OCI-LY3 (cell line): ENCODE measurements around the gene ADAP1.

Experiments
- H2AFZ ChIP-seq: fragments of 200-600, 300-600 bp; shearing (Covaris generic); 2 replicates; pipeline ENCODE4 v1.6.0; 2014; ENCODE audit warnings: antibody characterized with exemption, low read depth, low read length
- H3K27ac ChIP-seq: fragments of 200-600, 300-600 bp; sonication (generic); 2 replicates; pipeline ENCODE4 v1.5.1; 2014; ENCODE audit warnings: mild to moderate bottlenecking, low read length, moderate library complexity, mixed read lengths
- H3K27me3 ChIP-seq: fragments of 200-600, 300-600 bp; sonication (generic); 2 replicates; pipeline ENCODE4 v1.6.1; 2014; ENCODE audit warnings: low read depth, low read length, mixed read lengths
- H3K36me3 ChIP-seq: fragments of 200-600, 300-600 bp; sonication (generic); replicated peaks from 2 replicates; pipeline ENCODE3; 2014; ENCODE audit warnings: low read depth, low read length, mixed read lengths
- H3K4me1 ChIP-seq: fragments of 300-600, 200-600 bp; sonication (generic); 2 replicates; pipeline ENCODE4 v1.6.1; 2014; ENCODE audit warnings: low read length, mixed read lengths
- H3K4me2 ChIP-seq: fragments of 200-600, 300-600 bp; sonication (generic); 2 replicates; pipeline ENCODE4 v1.6.1; 2014; ENCODE audit warnings: low read length, mixed read lengths
- H3K4me3 ChIP-seq: fragments of 300-600, 200-600 bp; sonication (generic); 2 replicates; pipeline ENCODE4 v1.5.1; 2014; ENCODE audit warnings: antibody characterized with exemption, mild to moderate bottlenecking, low read length, moderate library complexity
- H3K79me2 ChIP-seq: fragments of 300-600, 200-600 bp; shearing (Covaris generic); 2 replicates; pipeline ENCODE4 v1.6.1; 2014; ENCODE audit warnings: mild to moderate bottlenecking, low read length, mixed read lengths
- H3K9ac ChIP-seq: fragments of 300-600, 200-600 bp; shearing (Covaris generic); 2 replicates; pipeline ENCODE4 v1.6.0; 2014; ENCODE audit warnings: mild to moderate bottlenecking, low read length, moderate library complexity
- H3K9me3 ChIP-seq: fragments of 200-600, 300-600 bp; shearing (Covaris generic); 2 replicates; pipeline ENCODE4 v1.6.1; 2014; ENCODE audit warnings: low read length, mixed read lengths; ENCODE audit not compliant: insufficient read depth
- H4K20me1 ChIP-seq: fragments of 200-600, 300-600 bp; sonication (generic); 2 replicates; pipeline ENCODE4 v1.6.1; 2016; ENCODE audit warnings: low read length, mixed read lengths; ENCODE audit not compliant: insufficient read depth
- EZH2phosphoT487 ChIP-seq: fragments of 200-600 bp; shearing (Covaris generic); IDR thresholded peaks from 2 replicates; pipeline ENCODE4 v1.6.1; 2018; ENCODE audit warnings: antibody characterized with exemption, mixed run types, low read depth
- TF ChIP-seq, protein P1 (sequence below): fragments of 200-600, 300-600 bp; sonication (generic); IDR thresholded peaks from 2 replicates; pipeline ENCODE4 v1.5.1; 2014; ENCODE audit warnings: antibody characterized with exemption, low read length, low read depth

ADAP1 gene

DNA sequence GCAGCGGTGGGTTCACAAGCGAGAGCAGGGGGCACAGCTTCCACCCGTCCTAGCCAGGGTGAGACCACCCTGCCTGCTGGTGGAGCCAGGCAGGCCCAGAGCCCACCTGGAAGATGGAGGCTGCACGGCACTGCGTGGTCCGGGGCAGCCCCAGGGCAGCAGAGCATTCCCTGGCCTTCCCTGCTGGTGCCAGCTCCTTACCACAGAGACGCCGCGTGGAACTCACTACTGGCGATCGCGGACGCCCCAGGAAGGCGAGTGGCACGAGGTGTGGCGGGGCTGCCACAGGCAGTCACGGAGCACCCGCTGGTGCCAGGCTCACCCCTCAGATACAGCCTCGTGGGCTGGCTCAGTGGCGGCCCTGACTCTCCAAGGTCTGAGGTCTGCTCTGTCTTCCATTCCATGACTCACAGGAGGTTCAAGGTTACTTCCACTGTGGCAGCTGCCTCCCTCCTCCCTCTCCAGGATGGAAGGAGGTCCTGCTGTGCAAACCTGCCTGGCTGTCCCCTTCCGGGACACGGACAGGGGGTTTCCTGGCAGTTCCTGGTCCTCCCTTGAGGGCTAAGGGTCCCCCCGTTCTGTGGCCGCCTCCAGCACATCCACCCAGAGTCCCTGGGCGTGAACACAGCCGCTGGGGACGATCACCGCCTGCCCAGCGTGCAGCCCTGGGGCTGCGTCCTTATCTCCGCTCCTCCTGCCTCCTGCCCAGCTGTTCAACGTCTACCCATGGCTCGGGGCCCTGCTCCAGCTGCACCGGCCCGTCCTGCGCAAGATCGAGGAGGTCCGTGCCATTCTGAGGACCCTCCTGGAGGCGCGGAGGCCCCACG, 31.6 kb upstream of the ADAP1 start:
- Histone ChIP-seq H3K79me2 (no peaks in the 10 kb centered on the region), H2AFZ (no peak overlapping the region), H3K4me2 (no peak overlapping the region), H3K9ac (no peak overlapping the region), H3K36me3 (no peaks in the 10 kb centered on the region), H3K9me3 (no peaks in the 10 kb centered on the region), H4K20me1 (no peaks in the 10 kb centered on the region), H3K4me1 (0 out of 2 replicates have a peak, but pooled peaks cover 2% of the 10 kb centered on the region), H3K27me3 (no peaks in the 10 kb centered on the region), H3K4me3 (no peak overlapping the region), H3K27ac (no peak overlapping the region)
- TF ChIP-seq EZH2phosphoT487: no peak
- TF ChIP-seq, protein P1, sequence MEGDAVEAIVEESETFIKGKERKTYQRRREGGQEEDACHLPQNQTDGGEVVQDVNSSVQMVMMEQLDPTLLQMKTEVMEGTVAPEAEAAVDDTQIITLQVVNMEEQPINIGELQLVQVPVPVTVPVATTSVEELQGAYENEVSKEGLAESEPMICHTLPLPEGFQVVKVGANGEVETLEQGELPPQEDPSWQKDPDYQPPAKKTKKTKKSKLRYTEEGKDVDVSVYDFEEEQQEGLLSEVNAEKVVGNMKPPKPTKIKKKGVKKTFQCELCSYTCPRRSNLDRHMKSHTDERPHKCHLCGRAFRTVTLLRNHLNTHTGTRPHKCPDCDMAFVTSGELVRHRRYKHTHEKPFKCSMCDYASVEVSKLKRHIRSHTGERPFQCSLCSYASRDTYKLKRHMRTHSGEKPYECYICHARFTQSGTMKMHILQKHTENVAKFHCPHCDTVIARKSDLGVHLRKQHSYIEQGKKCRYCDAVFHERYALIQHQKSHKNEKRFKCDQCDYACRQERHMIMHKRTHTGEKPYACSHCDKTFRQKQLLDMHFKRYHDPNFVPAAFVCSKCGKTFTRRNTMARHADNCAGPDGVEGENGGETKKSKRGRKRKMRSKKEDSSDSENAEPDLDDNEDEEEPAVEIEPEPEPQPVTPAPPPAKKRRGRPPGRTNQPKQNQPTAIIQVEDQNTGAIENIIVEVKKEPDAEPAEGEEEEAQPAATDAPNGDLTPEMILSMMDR: no peak

DNA sequence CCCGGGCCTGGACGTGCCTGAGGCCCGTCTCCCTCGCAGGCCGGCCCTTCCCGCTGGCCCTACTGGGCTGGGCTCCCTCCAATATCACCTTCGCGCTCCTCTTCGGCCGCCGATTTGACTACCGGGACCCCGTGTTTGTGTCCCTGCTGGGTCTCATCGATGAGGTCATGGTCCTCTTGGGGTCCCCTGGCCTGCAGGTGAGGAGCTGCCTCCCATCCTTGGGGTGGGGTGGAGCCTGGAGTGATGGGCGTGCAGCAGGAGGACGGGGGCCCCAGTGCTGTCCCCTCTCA, 30.6 kb upstream of the ADAP1 start:
- no peak overlapping the region for H2AFZ ChIP-seq
- H3K4me3 ChIP-seq: no peak overlapping the region
- H3K9ac ChIP-seq: no peak overlapping the region
- H3K9me3 ChIP-seq: no peaks in the 10 kb centered on the region
- TF ChIP-seq EZH2phosphoT487: no peak
- TF ChIP-seq, protein P1: no peak
- no peak overlapping the region for H3K27ac ChIP-seq
- no peaks in the 10 kb centered on the region for H3K27me3 ChIP-seq
- no peaks in the 10 kb centered on the region for H3K36me3 ChIP-seq
- no peaks in the 10 kb centered on the region for H3K79me2 ChIP-seq
- H3K4me2 ChIP-seq: no peak overlapping the region
- no peaks in the 10 kb centered on the region for H4K20me1 ChIP-seq
- 0 out of 2 replicates have a peak, but pooled peaks cover 2% of the 10 kb centered on the region for H3K4me1 ChIP-seq

DNA sequence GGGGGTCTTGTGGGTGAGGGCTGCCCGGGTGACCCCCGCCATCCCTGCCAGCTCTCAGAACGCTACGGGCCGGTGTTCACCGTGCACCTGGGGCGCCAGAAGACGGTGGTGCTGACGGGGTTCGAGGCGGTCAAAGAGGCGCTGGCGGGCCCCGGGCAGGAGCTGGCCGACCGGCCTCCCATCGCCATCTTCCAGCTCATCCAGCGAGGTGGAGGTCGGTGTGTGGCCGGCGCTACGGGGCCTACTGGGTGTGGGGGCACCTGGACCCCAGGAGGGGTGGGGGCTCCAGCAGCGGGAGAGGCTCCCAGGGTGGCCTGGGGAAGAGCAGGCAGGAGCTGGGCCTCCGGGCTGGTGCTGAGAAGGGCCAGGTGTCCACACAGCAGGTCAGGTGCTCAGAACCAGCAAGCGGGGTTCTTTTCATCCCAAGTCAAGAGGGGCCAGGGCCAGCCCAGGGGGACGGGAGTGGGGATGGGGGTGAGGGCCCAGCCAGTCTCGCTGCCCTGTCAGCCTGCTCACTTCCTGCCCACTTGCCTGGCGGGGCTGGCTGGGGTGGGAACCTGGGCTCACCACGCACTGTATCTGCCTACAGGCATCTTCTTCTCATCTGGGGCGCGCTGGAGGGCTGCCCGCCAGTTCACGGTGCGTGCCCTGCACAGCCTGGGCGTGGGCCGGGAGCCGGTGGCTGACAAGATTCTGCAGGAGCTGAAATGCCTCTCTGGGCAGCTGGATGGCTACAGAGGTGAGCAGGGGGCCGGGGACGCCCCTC, 30.1 kb upstream of the ADAP1 start:
- Histone ChIP-seq H2AFZ (no peak overlapping the region), H3K4me2 (no peak overlapping the region), H3K36me3 (no peaks in the 10 kb centered on the region), H3K4me1 (0 out of 2 replicates have a peak, but pooled peaks cover 2% of the 10 kb centered on the region), H3K9ac (no peak overlapping the region), H3K9me3 (no peaks in the 10 kb centered on the region), H3K4me3 (no peak overlapping the region), H3K79me2 (no peaks in the 10 kb centered on the region), H4K20me1 (no peaks in the 10 kb centered on the region), H3K27me3 (no peaks in the 10 kb centered on the region), H3K27ac (no peak overlapping the region)
- TF ChIP-seq EZH2phosphoT487: no peak
- TF ChIP-seq, protein P1: no peak

DNA sequence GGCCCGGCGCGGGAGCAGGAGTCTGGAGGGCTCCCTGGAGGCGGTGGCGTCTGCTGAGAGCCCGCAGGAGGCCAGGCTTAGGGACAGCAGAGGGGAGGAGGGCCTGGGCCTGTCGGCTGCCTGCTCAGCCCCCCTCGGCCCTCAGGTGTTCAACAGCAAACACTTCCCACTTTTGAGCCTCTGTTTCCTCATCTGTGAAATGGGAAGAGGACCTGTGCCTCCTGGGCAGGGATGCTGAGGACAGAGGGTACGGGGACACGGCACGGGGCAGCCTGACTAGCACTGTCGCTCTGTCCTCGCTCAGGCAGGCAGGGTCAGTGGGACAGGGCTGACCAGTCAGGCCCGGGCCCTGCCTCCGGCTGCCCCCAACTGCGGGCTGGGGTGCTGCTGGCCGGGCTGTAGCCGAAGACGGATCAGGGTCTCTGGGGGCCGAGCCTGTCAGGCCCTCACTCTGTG, 29.2 kb upstream of the ADAP1 start:
- Histone ChIP-seq H3K27me3 (no peaks in the 10 kb centered on the region), H3K79me2 (no peaks in the 10 kb centered on the region), H3K9ac (no peak overlapping the region), H3K9me3 (no peaks in the 10 kb centered on the region), H4K20me1 (no peaks in the 10 kb centered on the region), H3K27ac (no peak overlapping the region), H3K4me1 (0 out of 2 replicates have a peak, but pooled peaks cover 2% of the 10 kb centered on the region), H3K4me2 (no peak overlapping the region), H3K36me3 (no peaks in the 10 kb centered on the region), H2AFZ (no peak overlapping the region), H3K4me3 (no peak overlapping the region)
- TF ChIP-seq, protein P1: no peak
- no peak for TF ChIP-seq EZH2phosphoT487
